Fibroblast of skin of abdomen (primary cell): Measurements from ENCODE around the gene TAF1C. TPM values are rescaled to one million over a fixed set of nuclear protein-coding genes. Genes with fewer than 3 reads are reported as not detected.
"Not testable (repeated sequence)": the region's sequence is repeated elsewhere in the genome, so short reads cannot be mapped to it uniquely, and the experiment has no call there.

ENCODE experiments used
- DNase-seq: peaks from one replicate; pipeline ENCODE4 v3.0.0-alpha.2; 2013
- polyA plus RNA-seq, 2 experiments: library from polyadenylated mRNA; unstranded; fragments of 120-200 nt; gene quantifications; one replicate each; pipeline ENCODE4 v1.2.1, GENCODE V29; 2013; ENCODE audit not compliant: insufficient read length in 2 of 2

Gene TAF1C, protein sequence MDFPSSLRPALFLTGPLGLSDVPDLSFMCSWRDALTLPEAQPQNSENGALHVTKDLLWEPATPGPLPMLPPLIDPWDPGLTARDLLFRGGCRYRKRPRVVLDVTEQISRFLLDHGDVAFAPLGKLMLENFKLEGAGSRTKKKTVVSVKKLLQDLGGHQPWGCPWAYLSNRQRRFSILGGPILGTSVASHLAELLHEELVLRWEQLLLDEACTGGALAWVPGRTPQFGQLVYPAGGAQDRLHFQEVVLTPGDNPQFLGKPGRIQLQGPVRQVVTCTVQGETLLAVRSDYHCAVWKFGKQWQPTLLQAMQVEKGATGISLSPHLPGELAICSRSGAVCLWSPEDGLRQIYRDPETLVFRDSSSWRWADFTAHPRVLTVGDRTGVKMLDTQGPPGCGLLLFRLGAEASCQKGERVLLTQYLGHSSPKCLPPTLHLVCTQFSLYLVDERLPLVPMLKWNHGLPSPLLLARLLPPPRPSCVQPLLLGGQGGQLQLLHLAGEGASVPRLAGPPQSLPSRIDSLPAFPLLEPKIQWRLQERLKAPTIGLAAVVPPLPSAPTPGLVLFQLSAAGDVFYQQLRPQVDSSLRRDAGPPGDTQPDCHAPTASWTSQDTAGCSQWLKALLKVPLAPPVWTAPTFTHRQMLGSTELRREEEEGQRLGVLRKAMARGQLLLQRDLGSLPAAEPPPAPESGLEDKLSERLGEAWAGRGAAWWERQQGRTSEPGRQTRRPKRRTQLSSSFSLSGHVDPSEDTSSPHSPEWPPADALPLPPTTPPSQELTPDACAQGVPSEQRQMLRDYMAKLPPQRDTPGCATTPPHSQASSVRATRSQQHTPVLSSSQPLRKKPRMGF
- polyA plus RNA-seq (2013, experiment 1 of 2; ENCODE audit: insufficient read length): 21.6 TPM
- 21.6 TPM for polyA plus RNA-seq (2013, experiment 2 of 2; ENCODE audit: insufficient read length)

DNA sequence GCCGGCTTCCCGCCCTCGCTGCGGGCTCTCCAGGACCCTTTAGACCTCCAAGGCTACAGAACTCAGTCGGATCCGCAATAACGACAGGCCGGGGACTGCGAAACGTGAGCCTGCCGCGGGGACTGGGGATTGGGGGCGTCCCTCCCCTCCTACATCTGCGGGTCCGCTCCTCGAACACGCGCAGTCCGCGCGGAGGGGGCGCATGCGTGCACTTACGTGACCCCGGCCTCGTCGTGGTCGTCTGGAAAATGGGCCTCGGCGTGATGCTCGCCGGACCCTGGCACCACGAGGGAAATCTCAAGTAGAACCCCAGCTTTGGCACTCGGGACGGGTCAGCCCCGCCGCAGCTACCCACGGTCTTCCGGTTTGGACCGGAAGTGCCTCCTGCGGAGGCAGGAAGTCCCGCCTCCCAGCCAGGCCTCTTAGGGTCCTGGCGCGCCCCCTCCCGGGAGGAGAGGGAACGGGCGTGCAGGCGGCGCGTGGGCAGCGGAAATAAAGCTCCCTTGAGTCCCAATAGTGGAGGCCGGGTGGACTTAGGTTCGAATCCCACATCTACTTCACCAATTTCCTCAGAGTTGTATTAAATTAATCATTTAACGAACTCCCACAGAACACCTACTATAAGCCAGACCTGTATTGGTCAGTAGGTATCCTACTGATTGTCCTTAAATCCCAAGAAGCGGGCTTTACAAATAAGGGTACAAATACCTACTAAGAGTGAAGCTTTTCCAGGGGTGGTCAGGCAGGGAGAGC lies at the start of gene TAF1C:
TSS of gene TAF1C (minus strand) at position 373 of the 753 bp plus-strand sequence. CDS start 2,069 bp downstream, outside the sequence.
- DNase-seq: peak; percentile 94

DNA sequence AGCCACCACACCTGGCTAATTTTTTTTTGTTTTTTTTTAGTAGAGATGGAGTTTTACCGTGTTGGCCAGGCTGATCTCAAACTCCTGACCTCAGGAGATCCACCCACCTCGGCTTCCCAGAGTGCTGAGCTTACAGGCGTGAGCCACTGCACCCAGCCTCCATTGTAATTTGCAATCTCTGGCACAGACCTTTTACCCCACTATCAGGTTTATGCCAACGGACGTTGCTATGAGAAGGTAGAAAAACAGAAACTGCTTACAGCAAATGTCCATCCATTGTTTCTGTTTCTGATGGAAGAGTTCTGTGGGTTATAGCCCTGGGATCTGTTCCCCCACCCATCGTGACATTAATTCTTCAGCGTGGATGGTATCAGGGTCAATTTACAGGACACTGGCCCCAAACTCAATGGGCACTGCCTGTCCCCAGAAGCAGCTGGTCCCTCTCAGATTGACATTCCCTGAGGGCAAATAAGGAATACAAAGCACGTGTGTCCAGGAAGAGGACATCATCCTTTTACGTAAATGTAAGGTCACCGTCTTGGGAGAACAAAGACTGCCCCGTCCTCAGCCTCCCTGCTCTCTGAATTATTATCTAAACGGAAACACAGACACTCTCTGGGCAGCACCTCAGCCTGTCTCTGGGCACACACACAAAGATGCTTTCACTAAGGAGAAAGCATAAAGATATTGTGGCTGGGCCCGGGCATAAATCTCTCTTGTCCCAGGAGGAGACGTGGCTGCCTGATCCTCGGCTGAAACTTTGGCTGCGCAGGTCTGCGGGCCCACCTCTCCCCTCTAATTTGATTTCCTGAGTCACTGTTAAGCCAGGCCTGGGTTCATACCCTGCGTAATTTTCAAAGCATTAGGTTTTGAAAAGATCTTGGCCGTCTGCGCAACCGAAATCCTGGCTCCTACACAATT lies 47.7 kb upstream of the TAF1C start:
- no peak for DNase-seq

DNA sequence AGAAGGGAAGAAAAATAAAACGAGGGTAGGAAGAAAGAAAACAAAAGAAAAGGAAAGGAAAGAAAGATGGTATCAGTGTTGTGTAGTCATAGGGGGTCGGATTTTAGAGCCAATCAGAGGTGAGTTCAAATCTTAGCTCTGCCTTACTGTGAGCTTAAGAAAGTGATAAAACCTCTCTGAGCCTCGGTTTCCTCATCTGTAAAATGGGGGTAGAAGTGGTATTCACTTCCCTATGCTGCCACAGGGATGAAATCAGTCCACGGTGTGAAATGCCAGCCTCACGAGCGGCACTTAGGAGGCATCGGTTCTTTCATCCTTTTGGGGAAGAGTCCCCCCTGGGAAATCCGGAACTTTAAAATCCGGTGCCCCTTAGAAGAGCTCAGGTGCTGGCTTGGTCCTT lies 46.9 kb upstream of the TAF1C start:
- DNase-seq: no peak

DNA sequence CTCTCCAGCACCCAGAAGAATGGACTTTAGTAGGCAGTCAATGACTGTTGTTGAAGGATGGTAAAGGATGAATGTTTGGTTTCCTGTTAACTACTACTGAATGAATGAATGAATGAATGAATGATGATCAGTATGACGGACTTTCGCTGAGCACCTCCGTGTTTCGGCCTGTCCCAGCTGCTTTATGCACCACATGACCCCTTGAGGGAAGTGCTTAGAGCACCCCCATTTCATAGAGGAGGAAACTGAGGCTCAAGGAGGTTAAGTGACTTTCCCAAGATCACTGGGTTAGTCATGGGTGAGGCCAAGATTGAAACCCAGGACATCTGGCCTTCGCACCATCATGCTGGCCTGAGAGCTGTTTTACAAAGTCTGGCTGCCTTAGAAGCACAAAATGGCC lies 46.1 kb upstream of the TAF1C start:
- no peak for DNase-seq

DNA sequence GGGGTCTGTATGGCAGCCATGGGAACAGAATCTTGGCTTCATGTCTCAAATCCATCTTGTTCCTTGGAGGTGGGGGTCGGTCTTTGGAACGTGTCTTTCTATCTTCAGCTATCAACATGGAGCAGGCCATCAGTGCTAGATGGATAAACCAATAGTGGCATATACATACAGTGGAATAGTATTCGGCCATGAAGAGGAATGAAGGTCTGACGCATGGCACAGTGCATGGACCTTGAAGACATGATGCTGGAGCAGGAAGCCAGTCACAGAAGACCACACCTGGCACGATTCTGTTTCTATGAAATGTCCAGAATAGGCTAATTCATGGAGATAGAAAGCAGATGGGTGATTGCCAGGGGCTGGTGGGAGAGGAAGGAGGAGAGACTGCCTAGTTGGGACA lies 45.2 kb upstream of the TAF1C start:
- DNase-seq: no peak

DNA sequence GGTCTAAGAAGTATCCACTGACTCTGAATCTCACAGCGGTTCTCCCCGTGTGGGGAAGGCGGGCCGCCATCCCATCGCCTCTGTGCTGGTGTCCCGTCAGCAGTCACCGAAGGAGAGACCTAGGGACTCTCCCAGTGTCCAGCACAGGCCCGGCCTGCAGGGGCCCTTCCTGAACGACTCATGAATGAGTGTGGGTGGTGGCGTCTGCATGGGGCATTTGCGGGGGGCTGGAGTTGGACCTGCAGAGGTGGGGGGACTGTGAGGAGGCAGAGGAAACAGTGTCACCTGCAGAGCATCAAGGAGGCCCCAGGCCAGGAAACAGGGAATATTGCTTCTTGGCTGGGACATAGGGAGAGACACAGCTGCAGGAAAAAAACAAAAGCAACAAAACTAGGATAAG lies 42.6 kb upstream of the TAF1C start:
- no peak for DNase-seq

DNA sequence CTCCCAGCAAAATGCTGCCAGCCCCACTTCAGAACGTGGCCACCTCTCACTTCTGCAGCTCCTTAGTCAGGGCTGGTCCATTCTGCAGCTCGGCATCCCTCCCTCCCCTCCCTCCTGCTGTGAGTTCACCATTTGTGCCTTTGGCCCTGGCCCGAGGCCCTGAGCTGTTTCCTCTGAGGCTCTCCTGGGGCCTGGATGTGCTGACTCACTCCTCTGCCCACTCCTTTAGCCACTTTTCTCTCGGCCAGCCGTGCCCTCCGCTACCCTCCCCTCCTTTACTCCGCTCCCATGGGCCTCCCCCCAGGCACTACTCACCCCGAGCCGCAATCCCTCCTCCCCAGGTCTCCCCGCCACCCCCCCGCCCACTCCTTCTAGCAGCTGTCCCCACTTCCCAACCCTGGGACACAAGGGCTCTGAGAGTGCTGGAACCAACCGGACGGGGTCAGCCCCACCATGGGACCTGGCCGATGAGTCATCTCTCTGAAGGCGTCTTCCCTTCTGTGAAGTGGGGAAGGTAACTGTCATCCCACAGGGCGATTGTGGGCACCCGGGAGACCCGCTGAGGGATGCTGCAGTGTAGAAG lies 41.5 kb upstream of the TAF1C start:
- DNase-seq: peak; percentile 71

DNA sequence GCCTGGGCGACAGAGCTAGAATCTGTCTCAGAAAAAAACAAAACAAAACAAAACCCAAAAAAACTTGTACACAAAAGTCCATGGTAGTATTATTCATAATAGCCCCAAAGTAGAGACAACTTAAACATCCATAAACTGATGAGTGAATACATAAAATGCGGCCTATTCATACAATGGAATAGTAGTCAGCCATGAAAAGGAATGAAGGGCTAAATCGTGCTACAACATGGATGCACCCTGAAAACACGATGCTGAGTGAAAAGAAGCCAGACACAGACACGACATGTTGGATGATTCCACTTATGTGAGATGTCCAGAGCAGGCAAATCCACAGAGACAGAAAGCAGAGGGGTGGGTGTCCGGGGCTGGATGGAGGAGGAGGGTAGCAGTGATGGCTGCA lies 40.7 kb upstream of the TAF1C start:
- no peak for DNase-seq

DNA sequence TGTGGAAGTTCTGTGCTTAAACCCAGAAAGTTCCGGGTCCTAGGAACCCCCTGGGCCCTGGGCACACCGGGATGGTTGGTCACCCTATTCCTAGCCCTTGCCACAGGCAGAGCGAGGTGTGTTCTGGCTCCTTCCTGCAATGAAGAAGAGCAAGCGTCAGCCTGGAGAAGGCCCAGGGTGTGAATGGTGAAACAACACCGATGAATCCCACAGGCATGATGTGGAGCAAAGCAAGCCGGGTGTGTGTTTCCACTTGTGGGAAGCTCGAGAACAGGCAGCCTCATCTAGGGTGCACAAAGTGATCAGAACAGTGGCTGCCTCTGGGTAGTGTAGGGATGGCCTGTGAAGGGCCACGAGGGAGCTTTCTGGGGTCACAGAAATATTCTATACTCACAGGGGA lies 39.2 kb upstream of the TAF1C start:
- DNase-seq: no peak

DNA sequence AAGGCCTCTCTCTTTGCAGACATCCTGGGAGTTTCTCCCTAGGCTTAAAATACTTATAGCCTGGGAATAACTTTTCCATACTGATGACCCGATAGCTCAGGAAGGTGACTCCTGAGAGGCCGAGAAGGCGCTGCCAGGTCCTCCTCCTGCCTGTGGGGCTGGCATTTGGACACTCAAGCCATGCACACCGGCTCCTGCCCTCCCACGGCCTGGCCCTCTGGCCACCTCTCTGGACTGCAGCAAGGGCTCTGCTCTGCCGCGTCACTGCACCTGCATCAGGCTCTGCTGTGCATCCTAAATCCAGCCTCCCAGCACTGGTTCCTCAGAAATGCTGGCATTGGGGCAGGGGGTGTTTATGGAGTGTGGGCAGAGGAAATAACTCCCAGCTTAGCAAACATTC lies 38.7 kb upstream of the TAF1C start:
- no peak for DNase-seq

DNA sequence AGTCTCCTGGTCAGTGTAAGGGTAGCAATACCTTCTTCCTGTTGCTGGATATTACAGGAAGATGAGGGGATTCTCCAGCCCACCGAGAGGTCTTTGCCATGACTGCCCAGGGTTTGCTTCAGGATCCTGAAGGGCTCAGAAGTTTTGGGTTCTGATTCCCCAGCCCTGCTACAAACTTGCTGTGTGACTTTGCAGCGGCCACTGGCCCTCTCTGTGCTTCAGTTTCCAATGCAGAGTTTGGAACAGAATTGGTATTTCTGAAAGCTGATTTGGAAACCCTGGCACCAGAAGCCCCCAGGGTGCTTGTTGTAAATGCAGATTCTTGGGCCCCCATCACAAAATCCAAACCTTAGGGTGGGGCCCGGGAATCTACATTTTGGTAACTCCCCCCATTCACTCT lies 38.3 kb upstream of the TAF1C start:
- DNase-seq: no peak

DNA sequence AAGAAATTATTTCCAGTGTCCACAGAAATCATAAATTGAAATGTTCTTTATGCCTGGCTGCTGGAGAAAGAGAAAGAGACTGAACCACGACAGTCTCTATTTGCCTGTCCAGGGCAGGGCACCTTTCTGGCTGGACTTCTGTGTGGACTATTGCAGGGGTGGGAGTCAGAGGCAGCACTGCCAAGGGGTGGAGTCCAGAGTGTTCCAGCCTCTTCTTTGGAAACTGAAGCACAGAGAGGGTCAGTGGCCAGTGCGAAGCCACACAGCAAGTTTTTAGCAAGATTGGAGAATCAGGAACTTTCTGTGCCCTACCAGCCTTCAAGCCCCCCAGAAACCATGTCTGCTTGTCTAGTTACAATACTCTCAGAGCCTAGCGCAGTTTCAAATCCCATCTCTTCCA lies 37.7 kb upstream of the TAF1C start:
- no peak for DNase-seq

DNA sequence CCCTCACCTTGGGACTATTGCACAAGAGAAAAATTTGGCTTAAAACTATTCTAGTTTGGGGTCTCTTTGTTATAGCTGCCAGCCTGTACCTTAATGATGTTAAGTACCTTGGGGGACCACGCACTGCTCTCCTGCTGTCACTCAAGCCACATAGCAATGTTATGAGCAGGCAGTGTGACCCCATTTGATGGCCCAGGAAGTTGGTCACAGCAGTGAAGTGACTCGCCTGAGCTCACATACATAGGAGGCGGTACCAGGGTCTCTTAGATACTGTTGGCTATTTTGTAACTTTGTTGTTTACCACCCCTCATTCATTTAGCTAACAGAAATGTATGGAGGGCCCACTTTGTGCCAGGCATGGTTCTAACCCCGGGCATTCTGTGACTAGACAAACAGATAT lies 36.6 kb upstream of the TAF1C start:
- DNase-seq: no peak

DNA sequence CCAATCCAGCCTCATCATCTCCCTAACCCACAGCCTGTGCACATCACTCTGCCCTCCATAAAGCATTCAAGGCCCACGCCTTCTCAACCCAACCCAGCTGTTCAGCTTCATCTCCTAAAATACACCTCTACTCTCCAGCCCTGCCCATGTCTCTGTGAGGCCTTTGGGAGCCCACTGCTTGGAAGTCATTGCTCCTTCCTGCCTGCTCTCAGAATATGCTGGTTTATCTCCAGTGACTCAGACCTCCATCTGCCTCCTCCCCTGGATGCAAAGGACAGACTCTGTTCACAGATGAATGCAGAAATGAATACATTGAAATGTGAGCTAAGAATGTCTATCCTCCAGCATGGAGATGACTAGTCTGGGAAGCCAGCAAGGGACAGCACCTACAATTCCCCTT lies 34.0 kb upstream of the TAF1C start:
- no peak for DNase-seq

DNA sequence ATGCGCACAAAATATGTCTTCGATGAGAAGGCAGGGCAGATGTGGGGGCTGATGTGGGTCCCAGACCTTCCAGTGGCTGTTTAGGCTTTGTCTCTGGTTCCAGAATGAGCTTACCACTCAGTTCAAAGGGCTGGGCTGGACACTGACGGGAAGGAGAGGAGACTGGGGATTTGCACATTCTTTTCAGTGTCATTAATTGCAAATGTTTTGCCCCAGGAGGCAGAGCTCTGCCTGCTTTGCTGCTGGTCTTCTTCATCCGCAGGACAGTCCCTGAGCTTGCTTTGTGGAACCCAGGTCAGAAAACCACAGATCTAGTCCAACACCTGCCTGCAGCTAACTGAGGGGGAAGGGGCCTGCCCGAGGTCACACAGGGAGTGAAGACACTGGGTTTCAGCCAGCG lies 32.1 kb upstream of the TAF1C start:
- no peak for DNase-seq

DNA sequence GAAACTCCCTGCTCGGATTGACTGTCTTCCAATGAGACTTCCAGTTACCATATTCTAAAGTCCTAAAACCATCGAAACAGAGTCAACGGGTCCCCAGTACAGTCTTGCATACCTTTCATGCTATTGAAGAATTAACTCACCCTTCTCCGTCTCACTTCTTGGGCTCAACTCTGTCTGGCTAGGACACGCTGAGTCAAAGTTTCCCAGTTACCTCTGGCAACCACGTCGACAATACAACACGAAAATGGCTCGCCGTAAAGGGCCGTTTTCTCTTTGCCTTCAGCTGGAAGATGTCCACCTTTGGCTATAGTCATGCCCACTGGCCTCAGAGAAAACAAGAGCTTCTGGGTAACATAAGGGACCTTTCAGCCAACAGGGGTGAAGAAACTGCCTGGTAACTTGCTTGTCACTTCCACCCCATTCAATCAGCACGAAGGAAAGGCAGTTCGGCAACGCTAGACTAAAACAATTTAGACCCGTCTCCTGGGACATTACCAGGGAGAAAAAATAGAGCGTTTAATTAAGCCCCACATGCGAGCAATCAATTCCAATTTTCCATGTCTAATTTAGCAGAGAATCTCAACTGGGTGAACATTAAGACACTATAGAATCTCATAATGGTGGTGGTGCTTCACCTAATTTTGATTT lies 31.4 kb upstream of the TAF1C start:
- DNase-seq: no peak

DNA sequence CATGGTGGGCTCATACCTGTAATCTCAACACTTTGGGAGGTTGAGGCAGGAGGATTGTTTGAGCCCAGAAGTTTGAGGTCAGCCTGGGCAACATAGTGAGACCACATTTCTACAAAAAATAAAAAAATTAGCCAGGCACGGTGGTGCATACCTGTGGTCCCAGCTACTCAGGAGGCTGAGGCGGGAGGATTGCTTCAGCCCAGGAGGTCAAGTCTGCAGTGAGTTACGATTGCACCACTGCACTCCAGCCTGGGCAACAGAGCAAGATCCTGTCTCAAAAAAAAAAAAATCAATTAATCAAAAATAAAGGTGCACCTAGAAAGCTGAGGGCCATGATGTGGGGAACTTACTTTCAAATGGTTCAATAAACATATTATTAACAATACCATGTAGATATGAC lies 29.3 kb upstream of the TAF1C start:
- not testable (repeated sequence) for DNase-seq

DNA sequence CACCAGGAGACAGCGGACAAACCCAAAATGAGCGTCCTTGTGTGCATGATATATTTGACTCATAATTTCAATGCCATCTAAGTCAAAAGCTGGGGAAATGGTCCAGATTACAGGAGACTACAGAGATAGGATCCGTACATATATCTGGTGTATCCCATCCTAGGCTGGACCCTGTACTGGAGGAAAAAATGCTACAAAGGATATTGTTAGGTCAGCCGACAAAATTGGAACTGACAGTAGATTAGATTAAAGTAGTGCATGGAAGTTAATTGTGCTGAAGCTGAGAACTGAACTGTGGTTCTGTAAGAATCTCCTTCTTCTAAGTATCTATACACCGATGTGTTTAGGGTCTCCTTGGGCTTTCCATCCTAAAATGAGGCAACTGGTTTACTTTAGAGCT lies 28.7 kb upstream of the TAF1C start:
- DNase-seq: no peak

DNA sequence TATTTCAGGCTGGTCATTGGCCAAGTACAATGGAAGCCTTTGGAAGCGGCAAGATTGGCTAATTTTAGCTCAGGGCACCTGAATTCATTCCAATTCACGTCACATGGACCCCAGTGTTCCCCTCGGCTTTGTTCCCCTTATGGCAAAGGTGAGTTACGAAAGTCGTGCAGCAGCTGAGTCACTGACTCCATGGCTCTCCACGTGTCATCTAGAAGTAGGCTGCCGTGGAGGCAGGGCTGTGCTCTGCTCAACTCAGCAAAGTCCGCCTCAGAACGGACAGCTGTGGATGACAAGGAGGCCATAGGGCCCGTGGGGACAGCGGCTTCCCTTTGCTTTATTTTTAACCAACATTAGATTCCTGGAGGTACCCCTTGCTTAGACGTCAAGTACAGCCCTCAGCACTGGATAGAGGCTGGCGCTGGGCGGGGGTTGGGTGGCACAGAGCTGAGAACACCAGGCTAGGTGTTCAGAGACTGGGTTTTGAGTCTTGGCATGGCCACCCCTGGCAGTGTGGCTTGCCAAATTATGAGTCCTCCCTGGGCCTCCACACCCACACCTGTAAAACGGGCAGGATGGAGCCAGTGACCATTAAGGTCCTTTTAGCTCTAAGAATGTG lies 27.7 kb upstream of the TAF1C start:
- DNase-seq: no peak

DNA sequence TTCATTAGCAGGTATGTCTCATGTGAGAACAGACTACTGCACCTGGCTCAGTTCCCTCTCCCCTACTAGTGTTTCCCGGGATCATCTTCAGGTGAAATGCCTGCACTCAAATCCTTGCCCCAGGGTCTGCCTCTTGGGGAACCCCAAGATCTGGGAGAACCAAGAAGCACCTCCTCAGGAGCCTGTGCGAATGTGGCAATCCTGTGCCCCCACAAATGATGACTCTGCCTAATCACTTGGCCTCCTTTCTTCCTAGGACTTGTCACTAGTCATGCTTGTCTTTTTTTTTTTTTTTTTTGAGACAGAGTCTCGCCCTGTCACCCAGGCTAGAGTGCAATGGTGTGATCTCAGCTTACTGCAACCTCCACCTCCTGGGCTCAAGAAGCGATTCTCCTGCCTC lies 25.8 kb upstream of the TAF1C start:
- DNase-seq: no peak

DNA sequence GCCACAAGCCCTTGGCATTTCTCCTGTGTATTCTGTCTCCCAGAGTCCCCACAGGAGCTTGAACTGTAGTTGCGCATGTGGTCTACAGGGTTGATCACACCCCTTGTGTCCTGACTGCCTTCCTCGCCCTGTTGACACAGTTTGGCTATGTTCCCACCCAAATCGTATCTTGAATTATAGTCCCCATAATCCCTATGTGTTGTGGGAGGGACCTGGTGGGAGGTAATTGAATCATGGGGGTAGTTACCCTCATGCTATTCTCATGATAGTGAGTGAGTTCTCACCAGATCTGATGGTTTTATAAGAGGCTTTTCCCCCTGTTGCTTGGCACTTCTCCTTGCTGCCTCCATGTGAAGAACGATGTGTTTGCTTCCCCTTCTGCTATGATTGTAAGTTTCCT lies 25.3 kb upstream of the TAF1C start:
- no peak for DNase-seq
